ENCODE results near the gene DCAKD.

Gene DCAKD

GRCh38 chr17:45051060-45051719 is at the start of gene DCAKD:
TSS of gene DCAKD (minus strand) at chr17:45051632. CDS start at chr17:45034885, 16,747 bp downstream.
- TF ChIP-seq, protein P1, sequence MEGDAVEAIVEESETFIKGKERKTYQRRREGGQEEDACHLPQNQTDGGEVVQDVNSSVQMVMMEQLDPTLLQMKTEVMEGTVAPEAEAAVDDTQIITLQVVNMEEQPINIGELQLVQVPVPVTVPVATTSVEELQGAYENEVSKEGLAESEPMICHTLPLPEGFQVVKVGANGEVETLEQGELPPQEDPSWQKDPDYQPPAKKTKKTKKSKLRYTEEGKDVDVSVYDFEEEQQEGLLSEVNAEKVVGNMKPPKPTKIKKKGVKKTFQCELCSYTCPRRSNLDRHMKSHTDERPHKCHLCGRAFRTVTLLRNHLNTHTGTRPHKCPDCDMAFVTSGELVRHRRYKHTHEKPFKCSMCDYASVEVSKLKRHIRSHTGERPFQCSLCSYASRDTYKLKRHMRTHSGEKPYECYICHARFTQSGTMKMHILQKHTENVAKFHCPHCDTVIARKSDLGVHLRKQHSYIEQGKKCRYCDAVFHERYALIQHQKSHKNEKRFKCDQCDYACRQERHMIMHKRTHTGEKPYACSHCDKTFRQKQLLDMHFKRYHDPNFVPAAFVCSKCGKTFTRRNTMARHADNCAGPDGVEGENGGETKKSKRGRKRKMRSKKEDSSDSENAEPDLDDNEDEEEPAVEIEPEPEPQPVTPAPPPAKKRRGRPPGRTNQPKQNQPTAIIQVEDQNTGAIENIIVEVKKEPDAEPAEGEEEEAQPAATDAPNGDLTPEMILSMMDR (IDR thresholded peaks at IDR 0.05; ENCODE audit: insufficient read depth, low read length, poor library complexity, severe bottlenecking): no peak
- no peaks in the 10 kb centered on the region for H3K36me3 ChIP-seq (ENCODE audit: control insufficient read depth, insufficient read depth, low read length)

GRCh38 chr17:45098869-45099616 is 47.6 kb upstream of the DCAKD start:
- TF ChIP-seq, protein P1 (IDR thresholded peaks at IDR 0.05; ENCODE audit: insufficient read depth, low read length, poor library complexity, severe bottlenecking): peak; percentile 94
- peaks cover 54% of the 10 kb centered on the region for H3K36me3 ChIP-seq (ENCODE audit: control insufficient read depth, insufficient read depth, low read length)

More at GRCh38 chr17:45051060-45051719, at the start of gene DCAKD:
- peak; percentile 97 for DNase-seq (ENCODE audit: extremely low read depth, insufficient read length)
- H3K4me3 ChIP-seq (replicated peaks; ENCODE audit: low read depth, low read length): peak within 1 kb of the TSS; percentile 75
- H3K27me3 ChIP-seq (replicated peaks; ENCODE audit: control insufficient read depth, insufficient read depth, low read length): no peaks in the 10 kb centered on the region

GRCh38 chr17:45098081-45098868 is 46.8 kb upstream of the DCAKD start:
- DNase-seq (ENCODE audit: extremely low read depth, insufficient read length): no peak
- Histone ChIP-seq H3K27me3 (replicated peaks; ENCODE audit: control insufficient read depth, insufficient read depth, low read length) (no peaks in the 10 kb centered on the region), H3K36me3 (ENCODE audit: control insufficient read depth, insufficient read depth, low read length) (peaks cover 50% of the 10 kb centered on the region), H3K4me3 (replicated peaks; ENCODE audit: low read depth, low read length) (no peak overlapping the region)
- TF ChIP-seq, protein P1 (IDR thresholded peaks at IDR 0.05; ENCODE audit: insufficient read depth, low read length, poor library complexity, severe bottlenecking): no peak

More at GRCh38 chr17:45098869-45099616, 47.6 kb upstream of the DCAKD start:
- Histone ChIP-seq H3K27me3 (replicated peaks; ENCODE audit: control insufficient read depth, insufficient read depth, low read length) (no peaks in the 10 kb centered on the region), H3K4me3 (replicated peaks; ENCODE audit: low read depth, low read length) (no peak overlapping the region)
- DNase-seq (ENCODE audit: extremely low read depth, insufficient read length): peak; percentile 40

DNA sequence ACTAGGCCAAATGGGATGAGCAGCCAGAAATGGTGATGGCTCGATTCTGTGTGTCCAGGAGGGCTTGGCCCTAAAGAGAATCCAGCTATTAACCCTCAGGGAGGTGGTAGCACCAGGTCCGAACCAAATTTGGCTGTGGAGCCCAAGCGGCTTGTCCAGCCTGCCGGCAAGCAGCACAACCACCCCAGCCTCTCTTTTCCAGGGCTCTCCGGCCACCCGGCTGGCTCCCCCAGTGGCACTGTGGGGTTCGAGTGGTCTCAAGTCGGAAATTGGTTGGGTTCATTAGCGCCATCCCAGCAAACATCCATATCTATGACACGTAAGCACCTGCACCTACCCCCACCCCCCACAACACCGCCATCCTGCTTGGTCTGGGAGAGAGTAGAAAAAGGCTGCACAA is 45.5 kb upstream of the DCAKD start:
- no peaks in the 10 kb centered on the region for H3K27me3 ChIP-seq (replicated peaks; ENCODE audit: control insufficient read depth, insufficient read depth, low read length)
- H3K36me3 ChIP-seq (ENCODE audit: control insufficient read depth, insufficient read depth, low read length): peaks cover 48% of the 10 kb centered on the region
- TF ChIP-seq, protein P1 (IDR thresholded peaks at IDR 0.05; ENCODE audit: insufficient read depth, low read length, poor library complexity, severe bottlenecking): no peak
- H3K4me3 ChIP-seq (replicated peaks; ENCODE audit: low read depth, low read length): no peak overlapping the region
- no peak for DNase-seq (ENCODE audit: extremely low read depth, insufficient read length)

- Histone ChIP-seq H3K36me3 (ENCODE audit: control insufficient read depth, insufficient read depth, low read length) (peaks cover 48% of the 10 kb centered on the region), H3K27me3 (replicated peaks; ENCODE audit: control insufficient read depth, insufficient read depth, low read length) (no peaks in the 10 kb centered on the region), H3K4me3 (replicated peaks; ENCODE audit: low read depth, low read length) (no peak overlapping the region)
- DNase-seq (ENCODE audit: extremely low read depth, insufficient read length): no peak
- TF ChIP-seq, protein P1 (IDR thresholded peaks at IDR 0.05; ENCODE audit: insufficient read depth, low read length, poor library complexity, severe bottlenecking): peak; percentile 72
Observed at GRCh38 chr17:45096141-45096540, 44.7 kb upstream of the DCAKD start.

Data from GM06990 (cell line).